Measurements from ENCODE around the gene GLRA1. TPM values are rescaled to one million over a fixed set of nuclear protein-coding genes. Genes with fewer than 3 reads are reported as not detected.

The GLRA1 gene
- total and polyA plus RNA-seq, 12 donors: 0.40 to 2.7 (median 1.3) TPM; not detected in 7

- Histone ChIP-seq H3K27me3 (no peaks in the 10 kb centered on the region), H3K36me3 (replicated peaks in 1 of 2) (no peaks in the 10 kb centered on the region), H3K4me1 (replicated peaks in 1 of 2) (no peaks in the 10 kb centered on the region), H3K27ac (no peak overlapping the region), H3K4me3 (no peak overlapping the region), H3K9me3 (replicated peaks in 1 of 3) (no peaks in the 10 kb centered on the region)
- TF ChIP-seq POLR2A (IDR thresholded peaks at IDR 0.05): no peak
- no peak for TF ChIP-seq CTCF (IDR thresholded peaks at IDR 0.05)
- DNase-seq: no peak
- intact Hi-C loops (cut with DNase I): no loop called here
- WGBS, 4 donors: 75 to 82% (median 77%) methylated on average over 5 of the region's 5 CpGs
These were observed 25.2 kb upstream of the GLRA1 start for GRCh38 chr5:151949701-151950308.

- H3K4me1 ChIP-seq (replicated peaks in 1 of 2): no peaks in the 10 kb centered on the region
- H3K27ac ChIP-seq: no peak overlapping the region
- H3K9me3 ChIP-seq (replicated peaks in 1 of 3): no peaks in the 10 kb centered on the region
- no peak for DNase-seq
- no peaks in the 10 kb centered on the region for H3K36me3 ChIP-seq (replicated peaks in 1 of 2)
- intact Hi-C loops (cut with DNase I): no loop called here
- TF ChIP-seq CTCF (IDR thresholded peaks at IDR 0.05) (no peak), POLR2A (IDR thresholded peaks at IDR 0.05) (no peak)
- H3K4me3 ChIP-seq: no peak overlapping the region
- H3K27me3 ChIP-seq: no peaks in the 10 kb centered on the region
- WGBS, 4 donors: 52 to 79% (median 66%) methylated on average over 3 of the region's 3 CpGs
These were observed 24.5 kb upstream of the GLRA1 start for GRCh38 chr5:151949113-151949512.

GRCh38 chr5:151947931-151948608 lies 23.4 kb upstream of the GLRA1 start:
- no peak for DNase-seq
- Histone ChIP-seq H3K27ac (no peak overlapping the region), H3K9me3 (replicated peaks in 1 of 3) (no peaks in the 10 kb centered on the region), H3K4me1 (replicated peaks in 1 of 2) (no peaks in the 10 kb centered on the region), H3K4me3 (no peak overlapping the region), H3K36me3 (replicated peaks in 1 of 2) (no peaks in the 10 kb centered on the region), H3K27me3 (no peaks in the 10 kb centered on the region)
- TF ChIP-seq POLR2A (IDR thresholded peaks at IDR 0.05): no peak
- no peak for TF ChIP-seq CTCF (IDR thresholded peaks at IDR 0.05)
- 49 to 62% (median 60%) methylated on average over 5 of the region's 5 CpGs for WGBS, 4 donors
- intact Hi-C loops (cut with DNase I): no loop called here

- DNase-seq: no peak
- no peak overlapping the region for H3K27ac ChIP-seq
- intact Hi-C loops (cut with DNase I): no loop called here
- H3K36me3 ChIP-seq (replicated peaks in 1 of 2): no peaks in the 10 kb centered on the region
- H3K27me3 ChIP-seq: no peaks in the 10 kb centered on the region
- H3K9me3 ChIP-seq (replicated peaks in 1 of 3): no peaks in the 10 kb centered on the region
- no peaks in the 10 kb centered on the region for H3K4me1 ChIP-seq (replicated peaks in 1 of 2)
- TF ChIP-seq POLR2A (IDR thresholded peaks at IDR 0.05) (no peak), CTCF (IDR thresholded peaks at IDR 0.05) (no peak)
- no peak overlapping the region for H3K4me3 ChIP-seq
These were observed 13.2 kb upstream of the GLRA1 start for GRCh38 chr5:151937851-151938250.
